ENCODE data around the gene CACNA1H.

The CACNA1H gene

GRCh38 chr16:1123525-1124230, 29.2 kb upstream of the CACNA1H start:
- no peak for DNase-seq (ENCODE audit: low read depth)

- no peak for DNase-seq (ENCODE audit: low read depth)
Measured at GRCh38 chr16:1124291-1124690, 28.6 kb upstream of the CACNA1H start.

- DNase-seq (ENCODE audit: low read depth): no peak
Measured at GRCh38 chr16:1124795-1125194, 28.1 kb upstream of the CACNA1H start.

GRCh38 chr16:1125471-1125870, 27.4 kb upstream of the CACNA1H start:
- DNase-seq (ENCODE audit: low read depth): no peak

- no peak for DNase-seq (ENCODE audit: low read depth)
Measured at GRCh38 chr16:1126044-1126443, 26.9 kb upstream of the CACNA1H start.

GRCh38 chr16:1126586-1126985, 26.3 kb upstream of the CACNA1H start:
- no peak for DNase-seq (ENCODE audit: low read depth)

- DNase-seq (ENCODE audit: low read depth): no peak
Measured at GRCh38 chr16:1127101-1127500, 25.8 kb upstream of the CACNA1H start.

- no peak for DNase-seq (ENCODE audit: low read depth)
Measured at GRCh38 chr16:1127971-1128715, 24.8 kb upstream of the CACNA1H start.

GRCh38 chr16:1129106-1129960, 23.6 kb upstream of the CACNA1H start:
- DNase-seq (ENCODE audit: low read depth): no peak

GRCh38 chr16:1130382-1130781, 22.5 kb upstream of the CACNA1H start:
- DNase-seq (ENCODE audit: low read depth): no peak

GRCh38 chr16:1131378-1131994, 21.4 kb upstream of the CACNA1H start:
- no peak for DNase-seq (ENCODE audit: low read depth)

- DNase-seq (ENCODE audit: low read depth): no peak
Measured at GRCh38 chr16:1132431-1132830, 20.5 kb upstream of the CACNA1H start.

GRCh38 chr16:1133271-1133670, 19.6 kb upstream of the CACNA1H start:
- no peak for DNase-seq (ENCODE audit: low read depth)

- DNase-seq (ENCODE audit: low read depth): no peak
Measured at GRCh38 chr16:1133810-1134520, 18.9 kb upstream of the CACNA1H start.

- DNase-seq (ENCODE audit: low read depth): no peak
Measured at GRCh38 chr16:1134776-1135458, 18.0 kb upstream of the CACNA1H start.

GRCh38 chr16:1135459-1135825, 17.5 kb upstream of the CACNA1H start:
- no peak for DNase-seq (ENCODE audit: low read depth)

GRCh38 chr16:1137604-1138003, 15.3 kb upstream of the CACNA1H start:
- DNase-seq (ENCODE audit: low read depth): no peak

GRCh38 chr16:1140582-1141162, 12.2 kb upstream of the CACNA1H start:
- DNase-seq (ENCODE audit: low read depth): no peak

- no peak for DNase-seq (ENCODE audit: low read depth)
Measured at GRCh38 chr16:1141191-1141590, 11.7 kb upstream of the CACNA1H start.

GRCh38 chr16:1141716-1142115, 11.2 kb upstream of the CACNA1H start:
- DNase-seq (ENCODE audit: low read depth): no peak

- no peak for DNase-seq (ENCODE audit: low read depth)
Measured at GRCh38 chr16:1142911-1143310, 10.0 kb upstream of the CACNA1H start.

Data from HS-27A (cell line).